Uterus (tissue), 2 donors: ENCODE results near the gene MESD.

Experiments
- POLR2A ChIP-seq, 2 donors: fragments of 450-650 bp; IDR thresholded peaks; one replicate each; pipeline ENCODE4 v1.6.1; 2016; ENCODE audit warnings: antibody characterized with exemption in 2 of 2, mild to moderate bottlenecking in 1 of 2, moderate library complexity in 1 of 2
- TF ChIP-seq, protein P1 (sequence below), 4 experiments: fragments of 200-600 bp in 2 of 4; fragments of 450-650 bp in 2 of 4; sonication (generic) in 2 of 4; IDR thresholded peaks; one replicate each; pipeline ENCODE4 v1.5.1; 2016 to 2019; ENCODE audit warnings: antibody characterized with exemption in 4 of 4, mild to moderate bottlenecking in 2 of 4, moderate library complexity in 1 of 4

DNA sequence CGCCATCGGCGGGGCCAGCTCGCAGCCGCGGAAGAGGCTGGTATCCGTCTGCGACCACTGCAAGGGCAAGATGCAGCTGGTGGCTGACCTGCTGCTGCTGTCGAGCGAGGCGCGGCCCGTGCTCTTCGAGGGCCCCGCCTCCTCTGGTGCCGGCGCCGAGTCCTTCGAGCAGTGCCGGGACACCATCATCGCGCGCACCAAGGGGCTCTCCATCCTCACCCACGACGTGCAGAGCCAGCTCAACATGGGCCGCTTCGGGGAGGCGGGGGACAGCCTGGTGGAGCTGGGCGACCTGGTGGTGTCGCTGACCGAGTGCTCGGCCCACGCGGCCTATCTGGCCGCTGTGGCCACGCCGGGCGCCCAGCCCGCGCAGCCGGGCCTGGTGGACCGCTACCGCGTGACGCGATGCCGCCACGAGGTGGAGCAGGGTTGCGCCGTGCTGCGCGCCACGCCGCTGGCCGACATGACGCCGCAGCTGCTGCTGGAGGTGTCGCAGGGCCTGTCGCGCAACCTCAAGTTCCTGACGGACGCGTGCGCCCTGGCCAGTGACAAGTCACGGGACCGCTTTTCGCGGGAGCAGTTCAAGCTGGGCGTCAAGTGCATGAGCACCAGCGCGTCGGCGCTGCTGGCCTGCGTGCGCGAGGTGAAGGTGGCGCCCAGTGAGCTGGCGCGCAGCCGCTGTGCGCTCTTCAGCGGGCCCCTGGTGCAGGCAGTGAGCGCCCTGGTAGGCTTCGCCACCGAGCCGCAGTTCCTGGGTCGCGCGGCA lies 12.9 kb upstream of the MESD start:
- TF ChIP-seq, protein P1, sequence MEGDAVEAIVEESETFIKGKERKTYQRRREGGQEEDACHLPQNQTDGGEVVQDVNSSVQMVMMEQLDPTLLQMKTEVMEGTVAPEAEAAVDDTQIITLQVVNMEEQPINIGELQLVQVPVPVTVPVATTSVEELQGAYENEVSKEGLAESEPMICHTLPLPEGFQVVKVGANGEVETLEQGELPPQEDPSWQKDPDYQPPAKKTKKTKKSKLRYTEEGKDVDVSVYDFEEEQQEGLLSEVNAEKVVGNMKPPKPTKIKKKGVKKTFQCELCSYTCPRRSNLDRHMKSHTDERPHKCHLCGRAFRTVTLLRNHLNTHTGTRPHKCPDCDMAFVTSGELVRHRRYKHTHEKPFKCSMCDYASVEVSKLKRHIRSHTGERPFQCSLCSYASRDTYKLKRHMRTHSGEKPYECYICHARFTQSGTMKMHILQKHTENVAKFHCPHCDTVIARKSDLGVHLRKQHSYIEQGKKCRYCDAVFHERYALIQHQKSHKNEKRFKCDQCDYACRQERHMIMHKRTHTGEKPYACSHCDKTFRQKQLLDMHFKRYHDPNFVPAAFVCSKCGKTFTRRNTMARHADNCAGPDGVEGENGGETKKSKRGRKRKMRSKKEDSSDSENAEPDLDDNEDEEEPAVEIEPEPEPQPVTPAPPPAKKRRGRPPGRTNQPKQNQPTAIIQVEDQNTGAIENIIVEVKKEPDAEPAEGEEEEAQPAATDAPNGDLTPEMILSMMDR (IDR thresholded peaks at IDR 0.05) = no peak
- no peak for TF ChIP-seq POLR2A (IDR thresholded peaks at IDR 0.05)
